ENCODE measurements around the gene SEC16A. TPM values are rescaled to one million over a fixed set of nuclear protein-coding genes. Genes with fewer than 3 reads are reported as not detected.

The SEC16A gene
- total RNA-seq, 1 experiment from 2014 or later = 56.4 TPM

DNA sequence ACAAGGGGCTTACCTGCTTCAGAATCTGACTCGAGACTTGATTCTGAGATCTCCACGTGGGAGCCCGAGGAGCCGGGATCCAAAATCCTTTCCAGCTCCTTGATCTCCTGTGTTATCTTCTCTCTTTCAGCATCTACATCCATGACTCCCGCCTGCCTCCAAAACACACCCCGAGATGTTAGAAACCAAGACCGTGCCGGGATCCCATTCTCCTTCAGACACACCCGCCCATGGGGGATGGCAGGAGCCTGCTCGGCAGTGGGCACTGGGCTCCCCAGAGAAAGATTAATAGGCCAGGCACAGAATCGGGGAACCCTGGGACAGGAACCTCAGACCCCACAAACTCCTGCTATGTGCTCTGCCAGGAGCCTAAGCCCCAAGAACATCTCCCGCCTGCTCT, 84.6 kb downstream of the SEC16A start:
- Histone ChIP-seq H3K56ac (ENCODE audit: insufficient read length, low read depth, low read length) (no peak overlapping the region), H3K4ac (ENCODE audit: low read depth, low read length) (no peak overlapping the region), H3K23ac (ENCODE audit: insufficient read length, low read depth, low read length) (no peak overlapping the region), H2AK5ac (ENCODE audit: insufficient read length, low read length) (no peak overlapping the region), H3T11ph (ENCODE audit: low read length) (no peak overlapping the region), H2BK12ac (ENCODE audit: insufficient read length, low read depth, low read length) (no peak overlapping the region), H4K8ac (replicated peaks; ENCODE audit: insufficient read length, low read depth, low read length) (no peak overlapping the region), H3K79me2 (ENCODE audit: insufficient read depth, low read length) (peaks cover 12% of the 10 kb centered on the region; the same call in 1 of the 2 replicates), H3K18ac (ENCODE audit: insufficient read length, low read depth, low read length) (no peak overlapping the region), H3K4me1 (ENCODE audit: insufficient read depth, low read length) (no peaks in the 10 kb centered on the region), H3K14ac (ENCODE audit: insufficient read depth, low read length) (no peak overlapping the region), H2AFZ (ENCODE audit: low read length) (no peak overlapping the region), H4K91ac (ENCODE audit: insufficient read length, low read depth, low read length) (no peak overlapping the region), H3K79me1 (ENCODE audit: insufficient read depth, low read depth, low read length, poor library complexity, severe bottlenecking) (peaks cover 7% of the 10 kb centered on the region), H2BK15ac (ENCODE audit: low read depth, low read length) (no peak overlapping the region), H3K9me3 (ENCODE audit: control insufficient read depth, low read depth, low read length) (no peaks in the 10 kb centered on the region), H3K23me2 (ENCODE audit: insufficient read length, low read depth, low read length, poor library complexity, severe bottlenecking) (peaks cover 6% of the 10 kb centered on the region), H2BK120ac (ENCODE audit: low read depth, low read length, poor library complexity, severe bottlenecking) (no peak overlapping the region), H3K9ac (ENCODE audit: extremely low read depth, insufficient read length, low read length) (no peak overlapping the region), H4K5ac (ENCODE audit: insufficient read length, low read depth, low read length) (no peak overlapping the region), H2BK5ac (ENCODE audit: insufficient read length, low read length) (no peak overlapping the region), H4K20me1 (ENCODE audit: control insufficient read depth, insufficient read depth, insufficient read length) (no peaks in the 10 kb centered on the region), H3K27me3 (ENCODE audit: insufficient read depth, low read length) (no peaks in the 10 kb centered on the region), H3K4me2 (ENCODE audit: insufficient read depth, insufficient read length, low read length) (no peak overlapping the region), H2BK20ac (ENCODE audit: low read depth, low read length, poor library complexity, severe bottlenecking) (no peak overlapping the region), H3K27ac (ENCODE audit: insufficient read length, low read depth, low read length) (no peak overlapping the region)
- Mint-ChIP-seq H3K4me3 (peak overlapping the region; percentile 89 to 94), H3K36me3 (ENCODE audit: insufficient read depth in 1 of 3, low read depth in 3 of 3) (peaks cover 25 to 66% (median 57%) of the 10 kb centered on the region in 3 experiments), H3K27me3 (ENCODE audit: low read depth) (no peaks in the 10 kb centered on the region), H3K4me1 (peaks cover 11 to 12% of the 10 kb centered on the region in 2 experiments), H3K9me3 (no peaks in the 10 kb centered on the region), H3K27ac (peak overlapping the region in 2 of 3 experiments; percentile 18 to 31; a peak in 2 of 7 replicates)
- WGBS (ENCODE audit: extremely low coverage, insufficient read length, low lambda C conversion rate) = no CpG with 5 or more reads among the region's 12 CpGs
- TF ChIP-seq, protein P1, sequence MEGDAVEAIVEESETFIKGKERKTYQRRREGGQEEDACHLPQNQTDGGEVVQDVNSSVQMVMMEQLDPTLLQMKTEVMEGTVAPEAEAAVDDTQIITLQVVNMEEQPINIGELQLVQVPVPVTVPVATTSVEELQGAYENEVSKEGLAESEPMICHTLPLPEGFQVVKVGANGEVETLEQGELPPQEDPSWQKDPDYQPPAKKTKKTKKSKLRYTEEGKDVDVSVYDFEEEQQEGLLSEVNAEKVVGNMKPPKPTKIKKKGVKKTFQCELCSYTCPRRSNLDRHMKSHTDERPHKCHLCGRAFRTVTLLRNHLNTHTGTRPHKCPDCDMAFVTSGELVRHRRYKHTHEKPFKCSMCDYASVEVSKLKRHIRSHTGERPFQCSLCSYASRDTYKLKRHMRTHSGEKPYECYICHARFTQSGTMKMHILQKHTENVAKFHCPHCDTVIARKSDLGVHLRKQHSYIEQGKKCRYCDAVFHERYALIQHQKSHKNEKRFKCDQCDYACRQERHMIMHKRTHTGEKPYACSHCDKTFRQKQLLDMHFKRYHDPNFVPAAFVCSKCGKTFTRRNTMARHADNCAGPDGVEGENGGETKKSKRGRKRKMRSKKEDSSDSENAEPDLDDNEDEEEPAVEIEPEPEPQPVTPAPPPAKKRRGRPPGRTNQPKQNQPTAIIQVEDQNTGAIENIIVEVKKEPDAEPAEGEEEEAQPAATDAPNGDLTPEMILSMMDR (conservative IDR thresholded peaks at IDR 0.05) = no peak
- DNase-seq = no peak
